Activated naive CD4-positive, alpha-beta T cell treated with anti-CD3 and anti-CD28 coated beads, Interleukin-2, amount 50 U/mL, for 72 hours (primary cell): ENCODE results near the gene TMEM245. TPM values are rescaled to one million over a fixed set of nuclear protein-coding genes. Genes with fewer than 3 reads are reported as not detected.

Source experiments
- ATAC-seq, 2 donors: fragments of 150-1000 bp; cut with Tn5 transposase; 2 replicates each; pipeline ENCODE4 v1.10.0; 2021; ENCODE audit warnings: mild to moderate bottlenecking in 2 of 2, moderate library complexity in 2 of 2
- DNase-seq, 2 donors: peaks; one replicate each; pipeline ENCODE4 v3.0.0; 2021 to 2022; ENCODE audit warnings: low spot score in 2 of 2
- H3K27ac Mint-ChIP-seq, 2 donors: one replicate each; pipeline ENCODE4 v1.8.0; 2022; ENCODE audit warnings: mild to moderate bottlenecking in 2 of 2, mixed read lengths in 2 of 2
- H3K36me3 Mint-ChIP-seq, 2 donors: one replicate each; pipeline ENCODE4 v1.8.0; 2022; ENCODE audit warnings: mixed read lengths in 2 of 2
- H3K9me3 Mint-ChIP-seq, 2 donors: one replicate each; pipeline ENCODE4 v1.8.0; 2022; ENCODE audit warnings: mixed read lengths in 2 of 2
- total RNA-seq, 2 donors: library from RNA; stranded (reverse); gene quantifications; one replicate each; pipeline ENCODE4 v1.2.3, GENCODE V29; 2022

The TMEM245 gene
- total RNA-seq, 2 donors from 2014 or later, result 15.7 to 23.5 TPM

- H3K9me3 Mint-ChIP-seq, result no peaks in the 10 kb centered on the region
- ATAC-seq, result peak; percentile 66 to 81
- H3K27ac Mint-ChIP-seq, result peak overlapping the region; percentile 84 to 90
- peaks cover 5% of the 10 kb centered on the region in 2 donors for H3K36me3 Mint-ChIP-seq
- DNase-seq, result peak; percentile 49 to 72
Observed at GRCh38 chr9:109012009-109012875, 107.5 kb downstream of the TMEM245 start.

DNA sequence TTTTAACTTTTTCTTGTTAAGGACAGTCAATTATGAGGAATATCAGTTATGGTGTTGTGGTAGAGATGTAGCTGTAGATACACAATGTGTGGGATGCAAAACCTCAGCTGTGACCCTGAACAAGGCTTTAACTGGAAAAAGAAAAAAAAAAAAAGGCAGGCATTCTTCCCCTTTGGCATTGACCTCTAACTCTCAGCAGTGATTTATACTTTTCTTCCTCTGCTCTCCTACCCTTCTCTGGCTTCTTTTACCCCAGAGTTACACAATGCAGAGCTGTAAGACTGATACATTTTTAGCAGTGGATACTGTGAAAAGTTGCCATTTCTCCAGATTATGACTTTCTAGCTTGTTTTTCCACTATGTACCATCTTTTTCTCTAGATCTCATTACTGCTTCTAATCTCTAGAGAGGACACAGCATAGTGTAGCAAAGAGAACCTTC lies 108.5 kb downstream of the TMEM245 start:
- DNase-seq (no peak), ATAC-seq (no peak)
- H3K9me3 Mint-ChIP-seq, result no peaks in the 10 kb centered on the region
- H3K27ac Mint-ChIP-seq, result peak overlapping the region in 1 of 2 donors; percentile 84
- peaks cover 5% of the 10 kb centered on the region in 2 donors for H3K36me3 Mint-ChIP-seq

DNA sequence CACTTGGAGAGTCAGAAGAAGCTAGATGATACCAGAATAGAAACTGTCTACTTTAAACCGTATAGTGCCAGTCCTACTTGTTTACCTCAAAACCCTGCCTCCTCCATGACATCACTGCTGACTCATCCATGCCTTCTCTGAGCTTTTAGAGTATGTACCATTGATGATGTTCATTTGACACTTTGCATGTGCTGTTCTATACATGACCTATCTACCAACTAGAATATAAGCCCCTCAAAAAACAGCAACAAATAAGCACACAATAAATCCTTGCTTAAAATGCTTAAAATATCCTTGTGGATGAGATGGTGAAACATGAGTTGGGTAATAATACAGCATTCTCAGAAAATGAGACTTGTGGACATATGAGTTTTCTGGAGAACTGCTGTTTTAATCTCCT lies 109.0 kb downstream of the TMEM245 start:
- H3K9me3 Mint-ChIP-seq, result no peaks in the 10 kb centered on the region
- peaks cover 5% of the 10 kb centered on the region in 2 donors for H3K36me3 Mint-ChIP-seq
- H3K27ac Mint-ChIP-seq, result peak overlapping the region in 1 of 2 donors; percentile 7
- peak in 1 of 2 donors; percentile 43 for DNase-seq
- ATAC-seq, result peak; percentile 22 to 42

DNA sequence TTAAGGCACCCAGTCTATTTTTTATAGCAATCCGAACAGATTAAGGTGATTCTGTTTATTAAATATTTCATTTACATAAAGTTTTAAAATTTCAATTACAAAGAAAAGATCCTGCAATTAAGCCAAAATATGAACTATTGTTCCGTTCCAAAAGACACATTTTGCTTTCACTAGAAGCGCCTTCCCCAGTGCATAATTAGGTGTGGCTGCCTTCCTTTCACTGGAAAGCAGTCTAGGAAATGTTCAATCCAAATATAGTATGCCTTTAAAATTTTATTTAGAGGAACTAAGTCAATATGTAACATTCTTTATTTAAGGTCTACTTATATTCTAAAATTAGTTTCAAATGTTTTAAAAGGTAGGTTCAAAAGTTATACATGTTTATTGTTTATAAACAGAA lies 114.1 kb downstream of the TMEM245 start:
- Mint-ChIP-seq H3K9me3 (peaks cover 10 to 20% of the 10 kb centered on the region in 2 donors), H3K27ac (no peak overlapping the region), H3K36me3 (peaks cover 12 to 23% of the 10 kb centered on the region in 2 donors)
- DNase-seq (no peak), ATAC-seq (no peak)

GRCh38 chr9:109003116-109003515 lies 116.6 kb downstream of the TMEM245 start:
- H3K36me3 Mint-ChIP-seq, result peaks cover 12 to 29% of the 10 kb centered on the region in 2 donors
- DNase-seq (no peak), ATAC-seq (no peak)
- H3K27ac Mint-ChIP-seq, result no peak overlapping the region
- H3K9me3 Mint-ChIP-seq, result peaks cover 10 to 20% of the 10 kb centered on the region in 2 donors

- DNase-seq, result no peak
- ATAC-seq, result no peak
- H3K36me3 Mint-ChIP-seq, result peaks cover 12 to 34% of the 10 kb centered on the region in 2 donors
- H3K9me3 Mint-ChIP-seq, result peaks cover 10 to 20% of the 10 kb centered on the region in 2 donors
- no peak overlapping the region for H3K27ac Mint-ChIP-seq
Observed at GRCh38 chr9:109002141-109002540, 117.6 kb downstream of the TMEM245 start.

GRCh38 chr9:109001275-109001676 lies 118.5 kb downstream of the TMEM245 start:
- peak in 1 of 2 donors; percentile 76 for ATAC-seq
- Mint-ChIP-seq H3K27ac (no peak overlapping the region), H3K36me3 (peaks cover 12 to 34% of the 10 kb centered on the region in 2 donors), H3K9me3 (peaks cover 10 to 20% of the 10 kb centered on the region in 2 donors)
- no peak for DNase-seq

DNA sequence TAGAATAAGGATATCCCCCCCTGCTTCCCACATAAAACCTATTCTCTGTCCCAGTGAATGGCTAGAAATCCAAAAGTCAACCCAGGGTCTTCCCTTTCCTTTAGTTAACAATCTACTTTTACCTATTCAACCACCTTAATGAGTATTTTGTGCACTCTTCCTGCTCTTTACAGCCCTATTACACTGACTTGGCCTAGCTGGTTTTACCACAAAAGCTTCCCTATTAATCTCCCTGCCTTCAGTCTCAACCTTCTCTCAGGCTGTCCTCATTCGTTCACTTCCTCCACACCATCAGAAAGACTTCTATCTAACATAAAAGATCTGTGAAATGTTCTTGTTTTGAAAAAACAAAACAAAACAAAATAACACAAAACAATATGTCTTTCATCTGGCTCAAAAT lies 122.6 kb downstream of the TMEM245 start:
- ATAC-seq (no peak), DNase-seq (no peak)
- Mint-ChIP-seq H3K27ac (no peak overlapping the region), H3K36me3 (peaks cover 1 to 13% of the 10 kb centered on the region in 2 donors), H3K9me3 (peaks cover under 1 to 2% of the 10 kb centered on the region in 2 donors)

DNA sequence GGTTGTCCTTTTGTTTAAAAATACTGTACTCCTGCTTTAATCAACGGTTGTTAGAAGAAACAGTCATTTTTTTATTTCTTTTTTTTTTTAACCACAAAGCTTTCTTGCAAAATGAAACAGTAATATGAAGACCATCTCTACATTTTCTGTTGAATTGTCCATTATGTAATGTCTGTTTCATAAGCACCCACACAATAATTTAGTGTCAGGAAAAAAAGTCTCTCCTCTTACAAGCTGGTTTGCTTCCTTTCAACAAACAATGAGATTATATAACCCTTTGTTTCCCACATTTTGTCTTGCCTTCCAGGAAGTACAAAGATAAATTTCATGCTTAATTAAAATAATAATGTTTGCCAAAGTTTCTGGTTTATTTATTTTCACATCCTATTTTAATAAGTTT lies 123.1 kb downstream of the TMEM245 start:
- Mint-ChIP-seq H3K27ac (no peak overlapping the region), H3K9me3 (no peaks in the 10 kb centered on the region), H3K36me3 (peaks cover 0 to 11% of the 10 kb centered on the region in 2 donors)
- ATAC-seq, result no peak
- DNase-seq, result no peak

GRCh38 chr9:108994695-108995094 lies 125.1 kb downstream of the TMEM245 start:
- Mint-ChIP-seq H3K9me3 (no peaks in the 10 kb centered on the region), H3K27ac (no peak overlapping the region), H3K36me3 (peaks cover 0 to 11% of the 10 kb centered on the region in 2 donors)
- peak in 1 of 2 donors; percentile 49 for ATAC-seq
- DNase-seq, result no peak

DNA sequence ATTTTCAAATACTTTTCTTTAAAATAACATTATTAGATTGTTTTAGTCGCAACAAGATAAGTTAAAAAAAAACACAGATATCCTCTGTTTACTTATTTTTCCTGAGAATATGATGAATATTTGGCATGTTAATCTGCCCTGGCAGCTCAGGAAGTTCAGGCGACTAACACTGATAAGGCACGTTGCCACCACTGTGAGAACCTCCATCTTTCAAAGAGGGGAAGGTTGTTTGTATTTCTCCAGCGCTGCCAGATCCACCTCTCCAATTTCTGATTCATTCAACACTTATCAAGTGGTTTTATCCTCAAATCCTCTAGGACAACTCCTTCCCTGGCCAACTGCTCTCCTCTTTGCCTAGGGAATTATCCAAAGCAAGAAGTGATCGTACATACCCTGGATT lies 128.3 kb downstream of the TMEM245 start:
- no peaks in the 10 kb centered on the region for H3K9me3 Mint-ChIP-seq
- H3K27ac Mint-ChIP-seq, result no peak overlapping the region
- no peak for ATAC-seq

DNA sequence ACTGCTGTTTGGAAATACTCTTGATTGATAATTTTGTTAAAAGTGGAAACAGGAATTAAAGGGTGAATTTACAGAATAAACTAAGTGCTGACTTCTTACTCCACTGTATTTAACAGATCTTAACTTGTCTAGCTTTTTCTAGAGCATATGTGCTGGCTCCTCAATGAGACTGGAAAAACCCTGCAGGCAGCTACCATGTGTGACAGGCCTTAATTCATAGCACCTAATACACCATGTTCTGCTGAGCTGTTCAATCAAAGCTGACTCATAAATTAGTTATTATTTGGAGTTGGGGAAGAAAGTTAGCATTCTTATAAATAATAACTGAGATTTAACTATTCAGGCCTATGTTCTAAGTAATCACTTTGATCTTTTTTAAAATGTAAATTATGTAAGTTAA lies 135.9 kb downstream of the TMEM245 start:
- Mint-ChIP-seq H3K27ac (no peak overlapping the region), H3K36me3 (peaks cover 5 to 11% of the 10 kb centered on the region in 2 donors), H3K9me3 (no peaks in the 10 kb centered on the region)
- DNase-seq (no peak), ATAC-seq (no peak)

More for the DNA sequence above, 128.3 kb downstream of the TMEM245 start:
- DNase-seq, result no peak
- peaks cover 5 to 10% of the 10 kb centered on the region in 2 donors for H3K36me3 Mint-ChIP-seq

DNA sequence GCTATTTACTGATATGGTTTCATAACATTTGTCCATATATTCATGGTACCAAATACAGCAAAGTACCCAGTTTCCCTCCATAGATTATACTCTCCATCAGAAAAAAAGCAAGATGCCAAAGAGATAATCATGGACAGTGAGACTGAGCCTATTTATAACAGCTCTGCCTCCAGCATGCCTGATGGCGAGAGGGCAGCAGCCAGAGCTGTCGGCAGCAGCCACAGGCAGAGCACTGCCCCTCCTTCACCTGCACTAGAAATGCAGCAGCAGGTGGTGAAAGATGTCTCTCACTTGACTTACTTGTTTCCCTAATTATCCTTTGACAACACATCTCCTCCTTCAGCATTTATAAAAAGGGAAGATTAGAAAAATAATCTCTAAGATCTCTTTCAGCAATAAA lies 138.9 kb downstream of the TMEM245 start:
- no peaks in the 10 kb centered on the region for H3K9me3 Mint-ChIP-seq
- H3K27ac Mint-ChIP-seq, result no peak overlapping the region
- no peak for ATAC-seq
- H3K36me3 Mint-ChIP-seq, result peaks cover 0 to 7% of the 10 kb centered on the region in 2 donors
- no peak for DNase-seq

DNA sequence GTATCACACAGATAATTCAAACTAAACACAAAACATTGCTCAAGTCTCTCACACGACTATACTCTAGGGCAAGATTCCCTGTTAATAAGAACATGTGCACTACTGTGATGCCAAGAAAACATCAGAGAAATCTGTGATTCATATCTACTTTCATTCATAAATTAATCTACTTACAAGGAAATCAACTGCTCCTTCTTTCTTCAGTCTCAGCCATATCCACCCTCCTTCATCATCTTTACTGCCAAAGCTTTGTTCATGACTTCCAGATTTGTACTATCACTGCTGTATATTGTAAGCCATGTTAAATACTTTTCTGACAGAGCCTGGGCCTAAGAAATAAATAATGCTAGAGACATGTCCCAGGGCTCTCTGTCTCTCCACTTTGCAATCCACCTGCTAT lies 141.5 kb downstream of the TMEM245 start:
- H3K9me3 Mint-ChIP-seq, result no peaks in the 10 kb centered on the region
- no peak overlapping the region for H3K27ac Mint-ChIP-seq
- DNase-seq, result no peak
- peaks cover 0 to 7% of the 10 kb centered on the region in 2 donors for H3K36me3 Mint-ChIP-seq
- ATAC-seq, result no peak

DNA sequence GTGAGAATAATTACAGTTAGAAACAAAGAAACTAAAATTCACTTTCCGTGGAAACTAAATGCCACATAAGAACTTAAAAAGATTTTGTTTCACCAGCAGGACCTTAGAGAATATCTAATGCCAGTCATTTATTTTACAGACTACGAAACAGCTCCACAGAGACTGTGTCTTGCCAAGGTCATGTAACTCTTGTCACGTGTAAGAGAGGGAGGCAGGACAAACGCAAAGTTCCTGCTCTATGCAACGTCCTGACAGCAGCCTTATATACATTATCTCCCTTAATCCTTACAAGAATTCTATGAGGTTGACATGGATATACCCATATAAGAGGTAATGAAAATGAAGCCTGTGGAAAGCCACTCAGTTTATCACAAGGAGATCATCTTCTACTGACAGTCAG lies 145.9 kb downstream of the TMEM245 start:
- H3K27ac Mint-ChIP-seq, result no peak overlapping the region

GRCh38 chr9:108972626-108973209 lies 147.0 kb downstream of the TMEM245 start:
- ATAC-seq (no peak), DNase-seq (no peak)
- Mint-ChIP-seq H3K9me3 (peaks cover 0 to 7% of the 10 kb centered on the region in 2 donors), H3K36me3 (peaks cover 13 to 16% of the 10 kb centered on the region in 2 donors), H3K27ac (no peak overlapping the region)

More for the DNA sequence above, 145.9 kb downstream of the TMEM245 start:
- DNase-seq, result no peak
- H3K9me3 Mint-ChIP-seq, result peaks cover 0 to 7% of the 10 kb centered on the region in 2 donors
- peaks cover 13 to 21% of the 10 kb centered on the region in 2 donors for H3K36me3 Mint-ChIP-seq
- ATAC-seq, result no peak

DNA sequence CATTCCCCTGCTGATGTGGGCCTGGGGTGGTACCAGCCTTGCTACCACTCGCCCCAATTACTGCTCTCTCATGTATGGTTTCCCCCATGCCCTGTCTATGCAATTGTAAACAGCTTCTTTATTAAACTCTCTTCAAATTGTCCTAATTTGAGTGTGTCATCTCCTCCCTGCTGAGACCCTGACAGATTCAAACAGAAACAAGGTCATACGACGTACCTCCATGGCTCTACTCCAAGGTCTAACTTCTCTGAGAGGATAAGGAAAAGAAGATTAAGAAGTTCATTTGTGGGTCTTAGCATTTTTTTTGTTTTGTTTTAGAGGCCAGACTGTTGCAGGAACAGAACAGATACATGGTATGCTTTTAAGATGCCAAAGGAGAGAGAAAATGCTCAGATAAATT lies 147.6 kb downstream of the TMEM245 start:
- H3K36me3 Mint-ChIP-seq, result peaks cover 13 to 16% of the 10 kb centered on the region in 2 donors
- no peak for DNase-seq
- no peak overlapping the region for H3K27ac Mint-ChIP-seq
- no peak for ATAC-seq
- H3K9me3 Mint-ChIP-seq, result peaks cover 0 to 7% of the 10 kb centered on the region in 2 donors
